ENCODE results near the gene PRKCH.

The PRKCH gene

DNA sequence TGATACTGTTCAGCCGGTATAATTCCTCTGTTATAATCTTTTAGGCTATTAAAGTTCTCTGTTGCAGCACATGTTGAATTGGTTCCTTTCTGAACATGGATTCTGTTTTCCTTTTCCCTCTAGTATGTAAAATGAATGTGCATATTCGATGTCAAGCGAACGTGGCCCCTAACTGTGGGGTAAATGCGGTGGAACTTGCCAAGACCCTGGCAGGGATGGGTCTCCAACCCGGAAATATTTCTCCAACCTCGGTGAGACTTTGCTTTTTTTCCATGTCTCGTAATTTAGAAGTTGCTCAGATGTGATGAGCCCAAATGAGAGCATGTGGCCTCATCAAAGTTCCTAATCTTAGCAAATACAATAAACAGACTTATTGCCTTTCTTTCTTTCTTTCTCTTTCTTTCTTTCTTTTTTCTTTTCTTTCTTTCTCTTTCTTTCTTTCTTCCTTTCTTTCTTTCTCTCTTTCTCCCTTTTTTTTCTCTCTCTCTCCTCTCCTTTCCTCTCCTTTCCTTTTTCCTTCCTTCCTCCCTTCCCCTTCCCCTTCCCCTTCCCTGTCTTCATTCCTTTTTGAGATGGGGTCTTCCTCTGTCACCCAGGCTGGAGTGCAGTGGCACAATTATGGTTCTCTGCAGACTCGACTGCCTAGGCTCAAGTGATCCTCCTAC is 131.9 kb downstream of the PRKCH start:
- H3K9ac ChIP-seq (ENCODE audit: low read length): no peak overlapping the region
- TF ChIP-seq EZH2phosphoT487 (IDR thresholded peaks at IDR 0.05; ENCODE audit: low read depth): no peak
- TF ChIP-seq, protein P1, sequence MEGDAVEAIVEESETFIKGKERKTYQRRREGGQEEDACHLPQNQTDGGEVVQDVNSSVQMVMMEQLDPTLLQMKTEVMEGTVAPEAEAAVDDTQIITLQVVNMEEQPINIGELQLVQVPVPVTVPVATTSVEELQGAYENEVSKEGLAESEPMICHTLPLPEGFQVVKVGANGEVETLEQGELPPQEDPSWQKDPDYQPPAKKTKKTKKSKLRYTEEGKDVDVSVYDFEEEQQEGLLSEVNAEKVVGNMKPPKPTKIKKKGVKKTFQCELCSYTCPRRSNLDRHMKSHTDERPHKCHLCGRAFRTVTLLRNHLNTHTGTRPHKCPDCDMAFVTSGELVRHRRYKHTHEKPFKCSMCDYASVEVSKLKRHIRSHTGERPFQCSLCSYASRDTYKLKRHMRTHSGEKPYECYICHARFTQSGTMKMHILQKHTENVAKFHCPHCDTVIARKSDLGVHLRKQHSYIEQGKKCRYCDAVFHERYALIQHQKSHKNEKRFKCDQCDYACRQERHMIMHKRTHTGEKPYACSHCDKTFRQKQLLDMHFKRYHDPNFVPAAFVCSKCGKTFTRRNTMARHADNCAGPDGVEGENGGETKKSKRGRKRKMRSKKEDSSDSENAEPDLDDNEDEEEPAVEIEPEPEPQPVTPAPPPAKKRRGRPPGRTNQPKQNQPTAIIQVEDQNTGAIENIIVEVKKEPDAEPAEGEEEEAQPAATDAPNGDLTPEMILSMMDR (IDR thresholded peaks at IDR 0.05; ENCODE audit: low read depth, low read length): no peak

DNA sequence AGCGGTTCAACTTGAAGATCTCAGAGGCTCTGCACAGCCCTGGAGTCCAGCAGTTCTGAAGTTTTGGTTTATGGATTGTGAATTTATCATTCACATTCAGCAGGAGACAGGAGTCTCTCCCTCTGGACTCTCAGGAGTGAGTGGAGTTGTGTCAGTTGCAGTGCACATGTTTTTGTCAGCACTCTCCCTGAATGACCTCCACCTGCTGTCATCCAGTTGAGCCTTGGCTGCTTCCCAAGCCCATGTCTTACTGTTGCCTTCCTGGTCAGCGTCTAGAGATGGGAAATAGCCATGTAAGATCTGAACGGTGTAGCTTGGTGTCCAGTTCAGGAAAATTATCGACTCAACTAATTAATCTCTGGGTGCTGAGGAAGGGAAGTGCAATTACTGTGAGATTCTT is 133.2 kb downstream of the PRKCH start:
- no peak overlapping the region for H3K9ac ChIP-seq (ENCODE audit: low read length)
- H2AFZ ChIP-seq (ENCODE audit: low read depth, low read length): no peak overlapping the region
- H4K20me1 ChIP-seq (ENCODE audit: insufficient read depth, low read length): no peaks in the 10 kb centered on the region
- H3K4me3 ChIP-seq (ENCODE audit: low read length): no peak overlapping the region
- peaks cover 14% of the 10 kb centered on the region for H3K4me1 ChIP-seq (ENCODE audit: low read length)
- H3K27ac ChIP-seq (ENCODE audit: low read length): no peak overlapping the region
- no peak overlapping the region for H3K4me2 ChIP-seq (ENCODE audit: low read length)
- H3K36me3 ChIP-seq (replicated peaks; ENCODE audit: low read depth, low read length): no peaks in the 10 kb centered on the region
- TF ChIP-seq, protein P1 (IDR thresholded peaks at IDR 0.05; ENCODE audit: low read depth, low read length): no peak
- TF ChIP-seq EZH2phosphoT487 (IDR thresholded peaks at IDR 0.05; ENCODE audit: low read depth): no peak
- H3K9me3 ChIP-seq (ENCODE audit: insufficient read depth, low read length): no peaks in the 10 kb centered on the region
- peaks cover 19% of the 10 kb centered on the region; the same call in 1 of the 2 replicates for H3K27me3 ChIP-seq (ENCODE audit: low read depth, low read length)
- no peaks in the 10 kb centered on the region for H3K79me2 ChIP-seq (ENCODE audit: low read length)

More for the DNA sequence above, 131.9 kb downstream of the PRKCH start:
- no peaks in the 10 kb centered on the region for H3K79me2 ChIP-seq (ENCODE audit: low read length)
- H3K36me3 ChIP-seq (replicated peaks; ENCODE audit: low read depth, low read length): no peaks in the 10 kb centered on the region
- no peak overlapping the region for H3K4me2 ChIP-seq (ENCODE audit: low read length)
- H3K4me3 ChIP-seq (ENCODE audit: low read length): no peak overlapping the region
- H3K9me3 ChIP-seq (ENCODE audit: insufficient read depth, low read length): no peaks in the 10 kb centered on the region
- H3K27me3 ChIP-seq (ENCODE audit: low read depth, low read length): peaks cover 22% of the 10 kb centered on the region
- H4K20me1 ChIP-seq (ENCODE audit: insufficient read depth, low read length): no peaks in the 10 kb centered on the region
- peaks cover 5% of the 10 kb centered on the region for H3K4me1 ChIP-seq (ENCODE audit: low read length)
- H2AFZ ChIP-seq (ENCODE audit: low read depth, low read length): no peak overlapping the region
- H3K27ac ChIP-seq (ENCODE audit: low read length): no peak overlapping the region

DNA sequence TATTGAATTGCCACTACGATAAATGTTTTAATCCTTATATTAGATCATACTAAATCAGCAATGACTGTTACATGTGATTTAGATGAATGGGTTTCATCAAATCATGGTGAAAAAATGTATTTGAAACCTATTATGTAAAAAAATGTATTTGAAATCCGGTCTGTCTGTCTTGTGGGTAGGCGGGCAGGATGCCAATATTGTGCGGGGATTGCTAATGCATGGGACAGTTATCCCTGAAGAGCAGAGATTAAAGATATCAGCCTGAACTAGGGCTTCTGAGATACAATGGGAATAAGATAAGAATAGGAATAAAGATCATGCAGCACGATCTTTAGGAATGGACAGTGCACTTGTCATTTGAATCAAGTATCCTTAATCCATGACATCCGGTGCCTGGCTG is 134.0 kb downstream of the PRKCH start:
- Histone ChIP-seq H3K4me3 (ENCODE audit: low read length) (no peak overlapping the region), H3K27ac (ENCODE audit: low read length) (no peak overlapping the region), H3K9ac (ENCODE audit: low read length) (no peak overlapping the region), H3K27me3 (ENCODE audit: low read depth, low read length) (peaks cover 14% of the 10 kb centered on the region; the same call in 1 of the 2 replicates), H3K4me1 (ENCODE audit: low read length) (peaks cover 14% of the 10 kb centered on the region), H3K79me2 (ENCODE audit: low read length) (no peaks in the 10 kb centered on the region), H3K9me3 (ENCODE audit: insufficient read depth, low read length) (no peaks in the 10 kb centered on the region), H2AFZ (ENCODE audit: low read depth, low read length) (no peak overlapping the region), H4K20me1 (ENCODE audit: insufficient read depth, low read length) (no peaks in the 10 kb centered on the region), H3K4me2 (ENCODE audit: low read length) (no peak overlapping the region), H3K36me3 (replicated peaks; ENCODE audit: low read depth, low read length) (no peaks in the 10 kb centered on the region)
- TF ChIP-seq, protein P1 (IDR thresholded peaks at IDR 0.05; ENCODE audit: low read depth, low read length): no peak
- TF ChIP-seq EZH2phosphoT487 (IDR thresholded peaks at IDR 0.05; ENCODE audit: low read depth): no peak

DNA sequence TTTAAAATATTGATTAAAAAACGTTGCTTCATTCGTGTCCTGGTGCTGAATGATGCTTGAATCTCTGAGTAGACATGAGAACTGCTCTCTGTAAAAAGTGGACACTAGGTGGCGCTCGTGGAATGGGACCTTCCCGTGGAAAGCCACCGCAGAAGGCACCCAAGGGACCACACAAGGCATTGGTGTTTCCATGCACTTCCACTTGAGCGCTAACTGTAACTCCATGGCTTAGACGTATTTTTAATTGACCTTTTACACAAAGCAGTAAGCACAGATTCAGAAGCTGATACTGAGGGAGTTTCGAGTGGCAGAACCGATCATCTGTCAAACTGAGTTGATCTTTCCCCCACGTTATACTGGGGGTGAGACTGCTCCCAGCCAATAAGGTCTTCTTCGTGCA is 135.3 kb downstream of the PRKCH start:
- TF ChIP-seq EZH2phosphoT487 (IDR thresholded peaks at IDR 0.05; ENCODE audit: low read depth): no peak
- TF ChIP-seq, protein P1 (IDR thresholded peaks at IDR 0.05; ENCODE audit: low read depth, low read length): peak; percentile 83
- H3K4me3 ChIP-seq (ENCODE audit: low read length): peak overlapping the region; percentile 54
- no peaks in the 10 kb centered on the region for H3K9me3 ChIP-seq (ENCODE audit: insufficient read depth, low read length)
- 0 out of 2 replicates have a peak overlapping the region, but pooled peaks have one; percentile 20 for H3K9ac ChIP-seq (ENCODE audit: low read length)
- no peaks in the 10 kb centered on the region for H3K36me3 ChIP-seq (replicated peaks; ENCODE audit: low read depth, low read length)
- peaks cover 12% of the 10 kb centered on the region; the same call in 1 of the 2 replicates for H3K27me3 ChIP-seq (ENCODE audit: low read depth, low read length)
- peak overlapping the region; percentile 77 for H3K4me2 ChIP-seq (ENCODE audit: low read length)
- H3K4me1 ChIP-seq (ENCODE audit: low read length): peaks cover 19% of the 10 kb centered on the region
- H4K20me1 ChIP-seq (ENCODE audit: insufficient read depth, low read length): no peaks in the 10 kb centered on the region
- no peak overlapping the region for H3K27ac ChIP-seq (ENCODE audit: low read length)
- H2AFZ ChIP-seq (ENCODE audit: low read depth, low read length): no peak overlapping the region
- no peaks in the 10 kb centered on the region for H3K79me2 ChIP-seq (ENCODE audit: low read length)
